Measurements from ENCODE around the gene FAAP20. TPM values are rescaled to one million over a fixed set of nuclear protein-coding genes. Genes with fewer than 3 reads are reported as not detected.
A peak's percentile ranks its signal among the peaks of the same experiment; 100 is the strongest.

Gene FAAP20
- total and polyA plus RNA-seq, 2 of the 8 experiments (the other 6 are each of a cell fraction or from before 2014, with no cell fraction given) = 58.4 to 99.8 TPM

GRCh38 chr1:2241820-2242219 is 47.2 kb upstream of the FAAP20 start:
- Histone ChIP-seq H2AK5ac (ENCODE audit: low read depth, low read length) (0 out of 2 replicates have a peak overlapping the region, but pooled peaks have one; percentile 94), H2BK120ac (replicated peaks; ENCODE audit: low read depth, low read length) (no peak overlapping the region), H3K36me3 (ENCODE audit: control insufficient read depth in 2 of 4, insufficient read depth in 4 of 4, low read length in 3 of 4) (peaks cover 0 to 3% (median 0%) of the 10 kb centered on the region in 4 experiments; a peak in 1 of 8 replicates), H3K9ac (replicated peaks in 1 of 4; ENCODE audit: extremely low read depth in 1 of 4, low read depth in 3 of 4, low read length in 3 of 4) (no peak overlapping the region), H3K79me2 (ENCODE audit: control insufficient read depth in 1 of 2, insufficient read depth in 2 of 2, low read length in 2 of 2) (peaks cover 51 to 97% of the 10 kb centered on the region in 2 experiments), H2BK15ac (ENCODE audit: low read length) (no peak overlapping the region; the same call in 1 of the 2 replicates), H2BK12ac (ENCODE audit: low read depth, low read length) (no peak overlapping the region), H4K5ac (ENCODE audit: insufficient read length, low read depth, low read length) (no peak overlapping the region), H3K27me3 (replicated peaks in 1 of 4; ENCODE audit: control insufficient read depth in 3 of 4, extremely low read depth in 1 of 4, insufficient read depth in 3 of 4, low read length in 3 of 4) (no peaks in the 10 kb centered on the region), H4K8ac (ENCODE audit: extremely low read depth, insufficient read depth, low read length) (no peak overlapping the region), H3K4me2 (ENCODE audit: insufficient read depth in 1 of 2, low read depth in 2 of 2, low read length in 2 of 2) (no peak overlapping the region), H3K18ac (ENCODE audit: extremely low read depth, low read length) (peak overlapping the region; percentile 38; the same call in 1 of the 2 replicates), H3K9me3 (ENCODE audit: insufficient read depth in 2 of 2, low read depth in 1 of 2, low read length in 1 of 2) (no peaks in the 10 kb centered on the region; a peak in 1 of 4 replicates), H3K4ac (replicated peaks; ENCODE audit: insufficient read length, low read depth, low read length) (no peak overlapping the region), H3K4me1 (replicated peaks in 1 of 4; ENCODE audit: control insufficient read depth in 3 of 4, insufficient read depth in 4 of 4, low read length in 3 of 4) (peaks cover 0 to 19% (median 10%) of the 10 kb centered on the region in 4 experiments; a peak in 5 of 7 replicates), H3K79me1 (ENCODE audit: low read depth, low read length) (peaks cover 39% of the 10 kb centered on the region), H3K23me2 (ENCODE audit: low read depth, low read length) (no peaks in the 10 kb centered on the region), H4K91ac (replicated peaks; ENCODE audit: insufficient read length, low read length) (no peak overlapping the region), H3K27ac (ENCODE audit: low read depth, low read length) (no peak overlapping the region), H3K4me3 (ENCODE audit: extremely low read depth in 1 of 4, insufficient read depth in 2 of 4, low read depth in 3 of 4, low read length in 4 of 4) (no peak overlapping the region), H3K14ac (ENCODE audit: insufficient read length) (no peak overlapping the region), H3K23ac (ENCODE audit: insufficient read length) (no peak overlapping the region), H4K20me1 (replicated peaks in 1 of 2; ENCODE audit: control insufficient read depth in 1 of 2, insufficient read depth in 2 of 2, low read length in 2 of 2) (peaks cover 39 to 58% of the 10 kb centered on the region in 2 experiments), H2BK5ac (ENCODE audit: low read depth, low read length) (peak overlapping the region; percentile 88; the same call in 1 of the 2 replicates), H2BK20ac (ENCODE audit: low read length) (no peak overlapping the region), H2AFZ (ENCODE audit: low read length) (no peak overlapping the region), H3K56ac (replicated peaks; ENCODE audit: insufficient read length, low read depth, low read length) (no peak overlapping the region)
- TF ChIP-seq HDAC6 (IDR thresholded peaks at IDR 0.05; ENCODE audit: low read depth, low read length) (no peak), RAD21 (IDR thresholded peaks at IDR 0.05 in 1 of 2, conservative IDR thresholded peaks at IDR 0.05 in 1 of 2; ENCODE audit: low read depth in 2 of 2, low read length in 2 of 2) (no peak), CBX5 (IDR thresholded peaks at IDR 0.05; ENCODE audit: low read depth, low read length) (no peak), KDM1A (IDR thresholded peaks at IDR 0.05; ENCODE audit: borderline replicate concordance, low read length) (no peak), TBP (IDR thresholded peaks at IDR 0.05; ENCODE audit: low read depth, low read length) (no peak), SIX5 (IDR thresholded peaks at IDR 0.05; ENCODE audit: low read depth, low read length) (no peak), ASH2L (IDR thresholded peaks at IDR 0.05; ENCODE audit: low read length) (no peak)
- ChIA-PET POLR2A (ENCODE audit: partially characterized antibody) (interaction anchor here (0.6 to 4.7 kb wide), 4 partner anchors 8 to 77 kb away, joined by 3 to 34 read pairs (median 4); no protein-coding TSS in a partner anchor), CTCF (ENCODE audit: partially characterized antibody) (interaction anchor here (1.6 to 2.3 kb wide), 2 partner anchors 11 to 47 kb away, joined by 4 to 9 read pairs; partner anchors contain the start of gene FAAP20)
- 88% methylated on average over 13 of the region's 13 CpGs; no CpG with 5 or more reads in 1 of the 2 experiments for WGBS, 2 experiments (ENCODE audit: extremely low coverage in 1 of 2, insufficient coverage in 1 of 2, insufficient read length in 1 of 2, insufficient replicate concordance in 2 of 2, low coverage in 1 of 2, low lambda C conversion rate in 2 of 2, missing lambda C conversion rate in 1 of 2)
- no peak for DNase-seq (ENCODE audit: low read depth in 1 of 2, low spot score in 2 of 2)
- no peak for FAIRE-seq

All from H1 (cell line).